HepG2 (cell line): Measurements from ENCODE around the gene BNIP1. TPM values are rescaled to one million over a fixed set of nuclear protein-coding genes. Genes with fewer than 3 reads are reported as not detected.

Source experiments
- ATAC-seq: fragments of 200-7000 bp; cut with Tn5 transposase; 3 replicates; pipeline ENCODE4 v1.9.1; 2020; ENCODE audit warnings: mild to moderate bottlenecking, moderate library complexity
- BruUV-seq: library from RNA; stranded (reverse); fragments of 400-500 nt; replicated peaks from 2 replicates; lab custom pipeline; 2021; lab: Mats Ljungman, UMichigan
- CTCF ChIA-PET: fragments of 300-600 bp; formaldehyde crosslinking; extraction: SDS; loops from one replicate; lab custom pipeline; 2021; ENCODE audit warnings: low total read pairs, inconsistent platforms, low intra/inter-chr PET ratio; lab: Yijun Ruan, JAX
- POLR2A ChIA-PET: fragments of 350-600 bp; sonication (Branson Sonifier 250); formaldehyde crosslinking; loops from one replicate; lab custom pipeline; 2020; ENCODE audit warnings: antibody characterized with exemption, inconsistent platforms; lab: Yijun Ruan, JAX
- DNase-seq: peaks from one replicate; pipeline ENCODE4 v3.0.0-alpha.2; 2015; ENCODE audit warnings: low spot score
- FAIRE-seq: peaks from 3 replicates; lab custom pipeline; 2011; peaks lifted over from hg19 to GRCh38; lab: Jason Lieb, UNC
- H2AFZ ChIP-seq: one replicate; pipeline ENCODE4 v1.6.1; 2011; ENCODE audit warnings: low read length, inconsistent platforms
- H3K27ac ChIP-seq: fragments of 300-600 bp; 3 replicates; pipeline ENCODE4 v1.8.0; 2011; ENCODE audit warnings: mixed run types, mild to moderate bottlenecking, mixed read lengths, low read length, inconsistent platforms; ENCODE audit not compliant: insufficient read depth; ENCODE audit errors: extremely low read length
- H3K27me3 ChIP-seq, 2 experiments: fragments of 200-600 bp in 1 of 2; 2 replicates in 1 of 2; 3 replicates in 1 of 2; pipeline versions ENCODE4 v1.6.0 to v1.8.0; 2011; ENCODE audit warnings: low read length in 2 of 2, mild to moderate bottlenecking in 2 of 2, moderate library complexity in 2 of 2, inconsistent platforms in 1 of 2; ENCODE audit not compliant: insufficient read depth in 2 of 2, control insufficient read depth in 1 of 2
- H3K36me3 ChIP-seq, 2 experiments: fragments of 200-600 bp in 1 of 2; replicated peaks in 1 of 2; 2 replicates in 1 of 2; 3 replicates in 1 of 2; pipeline versions ENCODE4 v1.5.1 to v1.8.0; 2011; ENCODE audit warnings: low read length in 2 of 2, inconsistent platforms in 1 of 2; ENCODE audit not compliant: insufficient read depth in 2 of 2, control insufficient read depth in 1 of 2
- H3K4me1 ChIP-seq: 2 replicates; pipeline ENCODE4 v1.5.1; 2012; ENCODE audit warnings: low read length, inconsistent platforms; ENCODE audit not compliant: insufficient read depth
- H3K4me2 ChIP-seq: 2 replicates; pipeline ENCODE4 v1.6.0; 2011; ENCODE audit warnings: low read depth, low read length, inconsistent platforms
- H3K4me3 ChIP-seq, 3 experiments: fragments of 200-600 bp in 1 of 3; sonication (generic), shearing (Covaris generic) in 1 of 3; replicated peaks in 1 of 3; 2 replicates each; pipeline ENCODE4 v1.5.1; 2011 to 2016; ENCODE audit warnings: low read length in 3 of 3, inconsistent platforms in 2 of 3, low read depth in 2 of 3, mild to moderate bottlenecking in 2 of 3, control low read depth in 1 of 3, mixed read lengths in 1 of 3; ENCODE audit not compliant: insufficient read depth in 1 of 3
- H3K79me2 ChIP-seq: one replicate; pipeline ENCODE4 v1.6.1; 2011; ENCODE audit warnings: low read length, inconsistent platforms; ENCODE audit not compliant: insufficient read depth
- H3K9ac ChIP-seq: 2 replicates; pipeline ENCODE4 v1.6.0; 2011; ENCODE audit warnings: mild to moderate bottlenecking, low read depth, low read length, inconsistent platforms; ENCODE audit not compliant: insufficient read depth
- H3K9me3 ChIP-seq: 2 replicates; pipeline ENCODE4 v1.5.1; 2012; ENCODE audit warnings: mild to moderate bottlenecking, low read length
- H4K20me1 ChIP-seq: 2 replicates; pipeline ENCODE4 v1.6.0; 2011; ENCODE audit warnings: inconsistent platforms, mild to moderate bottlenecking, low read length, moderate library complexity; ENCODE audit not compliant: insufficient read depth
- NFAT5 ChIP-seq: sonication (generic); formaldehyde crosslinking; IDR thresholded peaks from 2 replicates; pipeline ENCODE4 v1.4.0; 2020; ENCODE audit warnings: missing genetic modification reagents
- NFE2 ChIP-seq: sonication (generic); formaldehyde crosslinking; IDR thresholded peaks from 2 replicates; pipeline ENCODE4 v1.4.0; 2020; ENCODE audit warnings: missing genetic modification reagents
- RFX5 ChIP-seq: IDR thresholded peaks from 2 replicates; pipeline ENCODE4 v1.6.1; 2011; ENCODE audit warnings: low read depth, low read length, improper control_type of control experiment
- ZNF180 ChIP-seq: sonication (generic); formaldehyde crosslinking; IDR thresholded peaks from 2 replicates; pipeline ENCODE4 v1.4.0; 2020; ENCODE audit warnings: low read depth, missing genetic modification reagents, borderline replicate concordance
- ZNF639 ChIP-seq: conservative IDR thresholded peaks from 2 replicates; pipeline ENCODE4 v1.6.1; 2018; ENCODE audit warnings: missing genetic modification reagents
- ZNF709 ChIP-seq: sonication (generic); formaldehyde crosslinking; IDR thresholded peaks from 2 replicates; pipeline ENCODE4 v1.5.0; 2020; ENCODE audit warnings: mild to moderate bottlenecking, missing genetic modification reagents
- WGBS: methylation state at CpG from one replicate; pipeline ENCODE4 v1.1.6; 2017; ENCODE audit warnings: low lambda C conversion rate; 5-methylcytosine and 5-hydroxymethylcytosine counted together
- in situ Hi-C: cut with HindIII; loops from 2 replicates; pipeline ENCODE4 v1.10.0; 2017; ENCODE audit warnings: low pct_unique_long_range_greater_than_20kb; ENCODE audit not compliant: extremely low pct_ligation_motif_present
- intact Hi-C: fragments of 100-400 bp; cut with micrococcal nuclease; formaldehyde crosslinking; loops from one replicate; pipeline ENCODE4 v1.10.0; 2022; ENCODE audit not compliant: unreplicated experiment
- polyA plus RNA-seq, 8 experiments: library from polyadenylated mRNA; depleted of rRNA in 3 of 8; stranded (reverse) in 7 of 8; unstranded in 1 of 8; fragments of >200 nt; fragmentation: Illumina TruSeq in 4 of 8; extraction: Trizol in 4 of 8; gene quantifications; 2 replicates each; pipeline versions ENCODE4 v1.2.1 to v1.2.3, GENCODE V29; 2011 to 2016; ENCODE audit warnings: low read depth in 4 of 8, missing spikeins in 1 of 8, mixed read lengths in 1 of 8; ENCODE audit not compliant: insufficient read depth in 1 of 8
- total RNA-seq, 5 experiments: library from RNA; depleted of rRNA; stranded (reverse); fragments of >200 nt; fragmentation: Illumina TruSeq; extraction: Trizol; gene quantifications; 2 replicates each; pipeline ENCODE4 v1.2.3, GENCODE V29; 2016; ENCODE audit warnings: low read depth in 1 of 5

The BNIP1 gene
- total and polyA plus RNA-seq, 2 of the 13 experiments (the other 11 are each of a cell fraction or from before 2014, with no cell fraction given): 13.2 to 16.9 TPM

GRCh38 chr5:173211284-173211683, 67.0 kb downstream of the BNIP1 start:
- no peaks in the 10 kb centered on the region for H3K4me1 ChIP-seq
- H2AFZ ChIP-seq: no peak overlapping the region
- H3K27me3 ChIP-seq: peaks cover 3 to 24% of the 10 kb centered on the region in 2 experiments; a peak in 4 of 5 replicates
- no peak overlapping the region for H3K9ac ChIP-seq
- no TSS peak for BruUV-seq
- POLR2A ChIA-PET: no interaction called here
- ATAC-seq: no peak
- no peak overlapping the region for H3K27ac ChIP-seq
- intact Hi-C loops: no loop called here
- no peaks in the 10 kb centered on the region for H4K20me1 ChIP-seq
- H3K9me3 ChIP-seq: no peaks in the 10 kb centered on the region
- H3K4me3 ChIP-seq: no peak overlapping the region
- DNase-seq: no peak
- H3K36me3 ChIP-seq: no peaks in the 10 kb centered on the region
- CTCF ChIA-PET: no interaction called here
- no peak overlapping the region for H3K4me2 ChIP-seq
- FAIRE-seq: no peak
- in situ Hi-C loops: no loop called here
- 31% methylated on average over 6 of the region's 6 CpGs for WGBS
- TF ChIP-seq ZNF639 (CRISPR knock-in tag): no peak
- no peak for TF ChIP-seq RFX5
- TF ChIP-seq NFE2 (CRISPR knock-in tag): no peak
- no peak for TF ChIP-seq ZNF180 (CRISPR knock-in tag)
- TF ChIP-seq ZNF709 (CRISPR knock-in tag): no peak
- TF ChIP-seq NFAT5 (CRISPR knock-in tag): no peak
- TF ChIP-seq, all 625 proteins: peak for 0
- H3K79me2 ChIP-seq: no peaks in the 10 kb centered on the region
